KBM-7 (cell line): ENCODE results near the gene MSH4.
"Not testable (repeated sequence)": the region's sequence is repeated elsewhere in the genome, so short reads cannot be mapped to it uniquely, and the experiment has no call there.

ENCODE experiments used
- DNase-seq: peaks from one replicate; pipeline ENCODE4 v3.0.0-alpha.2; 2015
- in situ Hi-C: fragments of 300-500 bp; cut with MboI; formaldehyde crosslinking; loops from 2 replicates; pipeline ENCODE4 v1.14.3; 2020; ENCODE audit warnings: low sequenced_read_pairs, low pct_unique_long_range_greater_than_20kb, mixed read lengths

MSH4 gene

GRCh38 chr1:75792091-75792490, 4.6 kb upstream of the MSH4 start:
- no peak for DNase-seq
- in situ Hi-C loops = no loop called here

DNA sequence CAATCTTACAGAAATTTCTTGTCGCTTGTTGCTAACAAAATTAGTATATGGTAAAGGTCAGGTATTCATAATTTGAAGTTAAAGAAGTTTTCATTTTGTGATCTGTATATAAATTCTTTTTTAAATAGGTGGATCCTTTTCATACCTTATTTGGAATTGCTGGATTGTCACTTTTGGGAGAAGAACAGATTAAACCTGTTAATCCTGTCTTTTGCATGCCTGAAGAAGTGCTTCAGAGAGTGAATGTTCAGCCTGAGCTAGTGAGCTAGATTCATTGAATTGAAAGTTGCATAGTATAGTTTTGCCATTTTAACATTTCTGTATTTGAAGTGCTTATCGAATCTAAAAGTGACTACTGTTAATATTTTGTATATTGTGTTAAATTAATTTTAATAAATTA, 2.3 kb upstream of the MSH4 start:
- in situ Hi-C loops = no loop called here
- no peak for DNase-seq

DNA sequence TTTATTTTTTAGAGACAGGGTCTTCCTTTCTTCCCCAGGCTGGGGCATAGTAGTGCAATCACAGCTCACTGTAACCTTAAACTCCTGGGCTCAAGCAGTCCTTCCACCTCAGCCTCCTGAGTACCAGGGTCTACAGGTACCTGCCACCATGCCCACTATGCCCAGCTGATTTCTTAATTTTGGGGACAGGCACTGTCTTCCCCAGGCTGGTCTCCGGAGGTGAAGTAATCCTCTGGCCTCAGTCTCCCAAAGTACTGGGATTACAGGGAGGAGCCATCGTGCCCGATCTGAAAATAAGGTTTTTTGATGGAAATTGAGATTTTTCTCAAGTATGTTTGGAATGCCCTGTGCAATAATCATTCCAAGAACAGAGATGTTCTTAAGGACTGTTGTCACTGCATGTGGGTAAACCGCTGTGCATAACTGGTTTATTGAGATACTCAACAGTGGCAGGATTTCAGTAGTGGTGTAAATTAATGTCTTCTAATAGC, 934 bp upstream of the MSH4 start:
- in situ Hi-C loops = no loop called here
- no peak for DNase-seq

DNA sequence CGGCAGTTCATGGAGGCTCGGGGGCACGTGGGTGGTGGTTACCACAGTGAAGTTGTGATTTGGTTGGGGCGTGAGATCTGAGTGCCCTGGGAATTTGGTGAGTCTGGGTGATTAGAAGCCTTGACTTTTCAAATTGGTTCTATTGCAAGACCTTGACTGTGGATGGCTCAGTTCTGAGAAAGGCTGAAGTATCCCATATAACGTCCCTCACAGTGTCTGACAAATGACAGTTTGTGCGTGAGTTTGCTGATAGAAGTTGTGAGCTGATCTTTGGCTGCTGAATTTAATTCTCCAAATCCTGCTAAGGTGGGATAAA, 549 bp downstream of the MSH4 start:
- in situ Hi-C loops = no loop called here
- no peak for DNase-seq

DNA sequence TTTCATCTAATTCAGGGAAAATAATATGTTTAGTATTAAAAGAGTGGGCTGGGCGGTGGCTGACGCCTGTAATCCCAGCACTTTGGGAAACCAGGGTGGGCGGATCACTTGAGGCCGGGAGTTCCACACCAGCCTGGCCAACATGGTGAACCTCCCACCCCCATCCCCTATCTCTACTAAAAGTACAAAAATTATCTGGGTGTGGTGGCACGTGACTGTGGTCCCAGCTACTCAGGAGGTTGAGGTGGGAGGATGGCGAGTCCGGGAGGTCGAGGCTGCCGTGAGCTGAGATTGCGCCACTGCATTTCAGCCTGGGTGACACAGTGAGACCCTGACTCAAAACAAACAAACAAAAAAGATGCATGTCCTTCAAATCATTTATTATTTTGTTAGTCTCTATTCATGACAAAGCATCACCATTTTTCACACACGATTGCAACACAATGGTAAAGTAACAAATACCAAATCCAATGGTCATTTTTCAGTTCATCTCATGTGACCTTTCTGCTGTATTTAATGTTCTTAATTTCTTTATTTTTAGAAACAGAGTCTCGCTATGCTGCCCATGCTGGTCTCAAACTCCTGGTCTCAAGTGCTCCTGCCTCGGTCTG, 1.0 kb downstream of the MSH4 start:
- DNase-seq = no peak
- in situ Hi-C loops = no loop called here

DNA sequence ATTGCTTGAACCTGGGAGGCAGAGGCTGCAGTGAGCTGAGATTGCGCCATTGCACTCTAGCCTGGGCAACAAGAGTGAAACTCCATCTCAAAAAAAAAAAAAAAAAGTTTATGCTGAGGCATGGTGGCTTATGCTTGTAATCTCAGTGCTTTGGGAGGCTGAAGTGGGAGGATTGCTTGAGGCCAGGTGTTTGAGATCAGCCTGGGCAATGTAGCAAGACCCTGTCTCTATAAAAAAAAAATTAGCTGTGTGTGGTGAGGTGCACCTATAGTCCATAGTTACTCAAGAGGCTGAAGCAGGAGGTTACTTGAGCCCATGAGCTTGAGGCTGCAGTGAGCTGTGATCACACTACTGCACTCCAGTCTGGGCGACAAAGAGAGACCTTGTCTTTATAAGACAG, 4.8 kb downstream of the MSH4 start:
- DNase-seq, in situ Hi-C loops: not testable (repeated sequence)

GRCh38 chr1:75808921-75809320, 12.2 kb downstream of the MSH4 start:
- in situ Hi-C loops = no loop called here
- DNase-seq = no peak

- in situ Hi-C loops, DNase-seq: not testable (repeated sequence)
These were observed 13.4 kb downstream of the MSH4 start for GRCh38 chr1:75810113-75810512.

GRCh38 chr1:75811211-75811981, 14.7 kb downstream of the MSH4 start:
- in situ Hi-C loops = no loop called here
- no peak for DNase-seq

- DNase-seq = no peak
- in situ Hi-C loops = no loop called here
These were observed 15.4 kb downstream of the MSH4 start for GRCh38 chr1:75812065-75812464.

GRCh38 chr1:75823596-75823995, 26.9 kb downstream of the MSH4 start:
- in situ Hi-C loops, DNase-seq: not testable (repeated sequence)

GRCh38 chr1:75836528-75837100, 39.9 kb downstream of the MSH4 start:
- DNase-seq = peak; percentile 15
- in situ Hi-C loops = no loop called here

DNA sequence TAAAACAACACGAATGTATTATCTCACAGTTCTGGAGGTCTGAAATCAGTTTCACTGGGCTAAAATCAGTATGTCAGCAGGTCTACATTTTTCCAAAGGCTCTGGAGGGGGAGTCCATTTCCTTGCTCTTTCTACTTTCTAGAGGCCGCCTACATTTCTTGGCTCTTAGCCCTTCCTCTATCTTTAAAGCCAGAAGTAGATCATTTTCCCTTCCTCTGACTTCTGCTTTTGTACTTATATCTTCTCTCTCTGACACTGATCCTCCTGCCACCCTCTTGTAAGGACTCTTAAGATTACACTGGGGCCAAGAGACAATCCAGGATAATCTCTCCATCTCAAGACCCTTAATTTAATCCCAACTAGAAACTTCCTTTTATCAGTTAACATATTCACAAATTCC, 41.4 kb downstream of the MSH4 start:
- peak; percentile 66 for DNase-seq
- in situ Hi-C loops = no loop called here

- in situ Hi-C loops = no loop called here
These were observed 44.7 kb downstream of the MSH4 start for GRCh38 chr1:75841421-75841820.

GRCh38 chr1:75845576-75845975, 48.9 kb downstream of the MSH4 start:
- in situ Hi-C loops = no loop called here
- no peak for DNase-seq

More at GRCh38 chr1:75841421-75841820, 44.7 kb downstream of the MSH4 start:
- no peak for DNase-seq

DNA sequence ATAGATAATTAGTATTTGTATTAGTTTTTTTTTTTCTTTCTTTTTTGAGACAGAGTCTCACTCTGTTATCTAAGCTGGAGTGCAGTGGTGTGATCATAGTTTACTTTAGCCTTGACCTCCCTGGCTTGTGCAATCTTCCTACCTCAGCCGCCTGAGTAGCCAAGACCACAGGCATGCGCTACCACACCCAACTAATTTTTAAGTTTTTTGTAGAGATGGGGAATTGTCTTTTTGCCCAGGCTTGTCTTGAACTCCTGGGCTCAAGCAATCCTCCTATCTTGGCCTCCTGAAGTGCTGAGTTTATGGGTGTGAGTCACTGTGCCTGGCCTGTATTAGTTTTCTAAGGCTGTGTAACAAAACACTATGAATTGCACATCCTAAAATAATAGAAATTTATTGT, 58.3 kb downstream of the MSH4 start:
- DNase-seq = no peak
- in situ Hi-C loops = no loop called here

DNA sequence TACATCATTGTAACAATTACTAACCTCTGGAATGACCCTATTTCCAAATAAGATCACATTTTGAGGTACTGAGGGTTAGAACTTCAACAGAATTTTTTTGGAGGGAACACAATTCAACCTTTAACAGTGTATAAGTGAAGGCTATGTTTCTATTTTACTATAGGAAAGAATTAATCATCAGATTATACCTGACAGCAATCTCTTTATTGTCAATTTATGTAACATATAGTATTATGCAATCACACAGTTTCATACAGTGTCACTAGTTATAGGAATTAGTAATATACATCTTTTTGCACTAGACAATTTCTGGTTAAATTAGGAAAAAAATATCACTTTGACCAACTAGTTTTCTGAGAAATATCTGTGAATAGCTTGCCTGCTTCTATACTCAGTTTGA, 59.1 kb downstream of the MSH4 start:
- DNase-seq = no peak
- in situ Hi-C loops = no loop called here

GRCh38 chr1:75861831-75862230, 65.1 kb downstream of the MSH4 start:
- in situ Hi-C loops = no loop called here
- no peak for DNase-seq

- in situ Hi-C loops = no loop called here
- no peak for DNase-seq
These were observed 74.3 kb downstream of the MSH4 start for GRCh38 chr1:75870951-75871350.

- no peak for DNase-seq
- in situ Hi-C loops = no loop called here
These were observed 83.3 kb downstream of the MSH4 start for GRCh38 chr1:75879985-75880384.

DNA sequence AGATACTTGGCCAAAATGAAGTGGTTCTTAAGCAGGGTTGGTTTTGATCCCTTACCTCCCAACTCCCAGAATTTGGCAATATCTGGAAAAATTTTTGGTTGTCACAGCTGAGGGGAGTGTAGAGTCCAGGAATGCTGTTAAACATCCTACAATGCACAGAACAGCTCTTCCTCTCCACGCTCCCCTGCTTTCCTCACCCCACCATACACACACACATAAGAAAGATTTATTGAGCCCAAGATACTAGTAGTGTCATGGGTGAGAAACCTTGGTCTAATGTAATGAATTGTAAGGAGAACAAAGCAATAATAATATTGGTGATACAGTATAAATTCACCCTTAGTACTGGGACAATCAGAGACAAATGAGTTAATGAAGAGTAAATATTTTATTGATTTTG, 87.8 kb downstream of the MSH4 start:
- in situ Hi-C loops = no loop called here
- DNase-seq = no peak
